NCI-H2196 treated with DMSO at 0.1 percent for 48 hours (cell line): ENCODE results near the gene SH3RF1.
A peak's percentile ranks its signal among the peaks of the same experiment; 100 is the strongest.

Experiments used
- DNase-seq: peaks from one replicate; lab custom pipeline; 2025; ENCODE audit not compliant: unreplicated experiment; lab: John Stamatoyannopoulos, UW

The SH3RF1 gene

DNA sequence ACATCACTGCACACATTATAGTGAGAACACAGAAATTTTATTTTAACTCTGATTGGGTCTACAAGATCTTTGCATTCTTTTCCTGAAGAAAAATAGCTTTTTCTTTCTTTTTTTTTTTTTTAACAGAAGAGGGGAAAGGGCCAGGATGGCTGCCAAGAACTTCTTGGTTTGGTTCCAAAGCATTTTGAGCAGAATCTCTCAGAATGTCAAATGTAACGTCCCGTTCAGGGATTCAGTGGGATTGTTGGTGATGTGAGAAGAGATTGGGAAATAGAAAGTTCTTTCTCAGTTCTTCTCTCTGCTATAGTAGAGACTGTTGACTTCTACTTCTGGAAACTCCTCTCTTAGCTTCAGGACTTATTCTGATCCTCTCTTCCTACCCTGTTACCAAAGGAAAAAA lies 189.8 kb downstream of the SH3RF1 start:
- no peak for DNase-seq

DNA sequence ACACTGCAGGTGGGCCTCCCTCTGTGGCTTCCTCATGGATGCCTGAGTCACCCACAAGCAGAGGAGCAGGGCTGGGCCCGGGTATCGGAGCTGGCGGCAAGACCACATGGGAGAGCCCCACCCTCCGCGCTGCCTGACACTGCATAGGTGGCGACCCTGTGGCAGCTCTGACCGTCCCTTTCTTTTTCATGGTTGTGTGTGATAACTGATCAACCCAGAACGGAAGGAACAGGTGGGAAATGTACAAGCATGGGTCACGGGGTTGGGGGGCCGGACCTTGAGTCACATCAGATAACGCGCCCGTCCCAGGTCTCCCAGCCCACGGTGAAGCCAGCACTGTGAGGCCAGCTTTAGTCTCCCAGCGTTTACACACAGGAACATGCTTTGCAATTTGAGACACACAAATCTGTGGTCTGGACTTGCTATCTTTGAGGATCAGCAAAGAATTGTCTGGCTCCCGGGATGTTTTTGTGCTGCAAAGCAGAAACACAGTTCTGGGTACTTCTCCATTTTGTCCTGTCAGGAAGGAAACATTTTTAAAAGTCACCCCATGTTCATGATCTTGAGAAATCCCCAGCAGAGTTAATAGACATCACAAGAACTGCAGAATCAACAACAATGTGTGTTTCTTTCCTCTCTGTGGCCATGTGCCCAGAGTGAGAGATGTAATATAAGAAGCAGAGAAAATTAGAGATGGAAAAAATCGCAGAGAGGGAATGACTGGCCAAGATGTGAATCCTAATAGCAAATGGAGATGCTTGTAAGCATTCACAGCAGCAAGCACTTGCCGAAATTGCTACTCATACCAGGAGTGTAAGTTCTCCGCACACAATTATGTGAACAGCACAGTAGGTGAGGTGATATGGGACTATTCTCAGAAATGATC lies 190.6 kb downstream of the SH3RF1 start:
- DNase-seq: no peak

DNA sequence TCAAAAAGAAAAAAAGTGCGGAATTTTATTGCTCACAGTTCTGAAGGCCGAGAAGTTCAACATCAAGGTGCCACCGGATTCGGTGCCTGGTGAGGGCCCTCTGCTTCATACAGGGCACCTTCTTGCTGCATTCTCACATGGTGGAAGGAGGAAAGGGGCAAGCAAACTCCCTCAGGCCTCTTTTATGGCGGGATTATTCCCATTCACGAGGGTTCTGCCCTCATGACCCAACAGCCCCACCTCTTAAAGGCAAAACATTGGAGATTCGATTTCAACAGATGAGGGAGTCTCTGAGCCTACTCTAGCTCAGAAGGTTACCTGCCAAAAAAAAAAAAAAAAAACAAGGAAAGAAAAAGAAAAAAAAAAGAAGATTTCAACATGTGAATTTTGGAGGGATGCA lies 196.6 kb downstream of the SH3RF1 start:
- DNase-seq: no peak

DNA sequence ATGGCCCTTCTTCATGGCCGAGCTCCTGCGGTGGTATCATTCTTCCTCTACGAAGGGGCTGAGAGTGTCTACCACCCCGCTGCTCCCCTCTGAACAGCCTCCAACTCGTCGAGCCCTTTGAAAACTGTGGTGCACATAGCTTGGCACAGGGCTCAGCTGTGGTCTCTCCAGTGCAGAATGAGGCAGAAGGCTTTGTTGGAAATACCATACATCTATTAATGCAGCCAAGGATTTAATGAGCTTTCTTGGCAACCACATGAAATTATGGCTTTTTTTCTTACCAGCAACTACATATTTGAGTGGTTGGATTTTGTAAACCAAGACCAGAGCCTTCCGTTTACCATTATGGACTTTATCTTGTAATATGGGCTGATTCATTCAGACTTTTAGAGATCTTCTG lies 199.0 kb downstream of the SH3RF1 start:
- DNase-seq: no peak

DNA sequence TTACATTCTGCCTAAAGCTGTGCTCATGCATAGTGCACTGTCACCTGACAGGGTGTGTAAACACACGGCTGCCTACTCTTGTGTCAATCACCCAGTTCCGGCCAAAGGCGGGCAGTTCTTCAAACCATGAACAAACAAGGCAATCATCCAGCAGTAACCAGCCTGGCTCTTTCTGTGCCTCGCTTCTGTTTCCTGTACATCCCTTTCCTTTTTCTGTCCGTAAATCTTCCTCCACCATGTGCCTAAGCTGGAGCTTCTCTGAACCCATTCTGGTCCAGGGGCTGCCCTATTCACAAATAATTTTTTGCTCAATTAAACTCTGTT lies 199.9 kb downstream of the SH3RF1 start:
- DNase-seq: no peak

DNA sequence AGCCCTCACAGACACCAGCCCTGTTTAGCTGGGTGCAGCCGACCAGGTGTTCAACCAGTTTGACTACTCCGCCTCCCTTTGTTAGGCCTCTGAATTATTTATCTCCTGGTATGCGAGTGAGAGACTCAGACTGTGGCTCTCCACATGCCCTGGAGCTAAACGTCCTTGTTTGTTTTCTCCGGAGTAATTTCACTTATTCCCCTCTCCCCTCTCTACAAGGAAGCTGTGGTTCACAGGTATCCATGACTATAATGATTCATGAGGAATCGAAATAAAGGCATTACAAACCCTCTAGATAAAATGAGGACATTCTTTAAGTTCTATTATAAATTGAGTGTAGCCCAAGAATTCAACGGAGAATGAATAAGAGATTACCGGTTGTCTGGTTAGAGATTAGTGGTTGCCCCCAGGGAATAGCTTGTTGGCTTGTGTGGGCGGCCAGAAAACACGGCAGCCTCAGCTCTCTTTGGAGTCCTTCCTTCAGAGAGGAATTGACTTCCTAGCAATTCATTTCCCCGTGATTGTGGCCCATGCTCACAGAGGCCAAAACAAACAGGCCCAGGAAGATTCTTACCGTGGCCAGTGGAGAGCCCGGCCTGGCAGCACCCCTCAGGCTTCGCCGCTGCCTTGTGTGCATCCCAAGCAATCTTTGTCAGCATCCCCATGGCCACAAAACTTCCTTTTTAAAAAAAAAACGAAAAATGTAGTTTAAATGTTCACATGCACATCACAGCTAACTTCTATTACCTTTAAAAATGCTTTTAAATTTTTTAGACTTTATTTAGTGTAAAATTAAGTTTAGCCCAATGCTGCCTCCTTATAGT lies 200.5 kb downstream of the SH3RF1 start:
- DNase-seq: peak; percentile 27

DNA sequence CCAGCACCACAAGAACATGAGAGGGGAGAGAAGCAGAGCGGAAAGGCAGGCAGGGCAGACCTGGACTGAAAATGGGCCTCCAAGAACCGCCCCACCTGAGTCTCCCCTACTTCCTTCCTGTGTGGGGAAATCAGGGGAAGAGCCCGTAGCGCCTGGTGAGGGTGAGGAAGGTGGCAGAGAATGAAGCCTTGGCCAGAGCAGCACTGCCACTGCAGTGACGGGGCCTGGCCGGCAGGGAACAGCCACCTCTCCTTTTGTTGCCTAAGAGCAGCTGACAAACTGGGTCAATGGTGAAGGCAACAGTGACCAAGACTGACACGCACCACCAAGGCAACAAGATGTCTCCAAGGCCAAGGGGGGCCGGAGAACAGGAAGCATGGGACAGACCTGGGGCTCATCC lies 202.3 kb downstream of the SH3RF1 start:
- no peak for DNase-seq

DNA sequence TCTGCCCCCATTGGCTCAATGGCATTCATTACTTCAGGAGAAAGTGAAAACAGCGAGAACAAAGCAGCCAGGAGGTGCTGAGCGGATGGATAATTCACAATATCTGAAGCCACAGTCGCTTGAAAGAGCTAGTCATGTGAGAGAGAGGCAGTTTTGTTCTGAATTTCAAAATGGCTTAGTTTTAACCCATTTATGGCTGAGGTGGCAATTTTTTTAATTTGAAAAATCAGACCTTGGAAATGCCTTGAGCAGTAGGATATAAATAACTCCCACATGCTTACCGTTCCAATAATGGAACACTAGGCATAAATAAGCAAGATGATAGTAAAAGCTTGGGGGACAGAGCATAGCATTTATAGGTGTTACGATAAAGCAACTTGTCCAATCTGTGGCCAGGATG lies 203.8 kb downstream of the SH3RF1 start:
- DNase-seq: no peak

DNA sequence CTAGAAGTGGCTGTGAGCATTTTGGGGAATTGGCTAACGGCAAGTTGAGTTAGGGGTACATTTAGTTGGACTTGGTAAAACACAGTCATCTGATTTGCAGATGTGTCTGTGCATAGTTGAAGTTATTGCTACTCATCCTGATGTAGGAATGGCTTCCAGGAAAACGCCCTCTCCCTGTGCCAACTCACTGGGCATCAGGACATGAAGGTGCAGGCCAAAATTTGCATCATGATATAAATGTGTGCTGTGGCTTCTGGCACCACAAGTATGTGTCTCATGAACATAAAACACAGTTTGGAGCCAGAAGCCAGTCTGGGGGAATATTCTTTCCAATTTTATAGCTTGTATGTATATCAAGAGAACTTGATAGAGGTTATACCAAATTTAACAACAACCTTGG lies 206.5 kb downstream of the SH3RF1 start:
- DNase-seq: no peak

DNA sequence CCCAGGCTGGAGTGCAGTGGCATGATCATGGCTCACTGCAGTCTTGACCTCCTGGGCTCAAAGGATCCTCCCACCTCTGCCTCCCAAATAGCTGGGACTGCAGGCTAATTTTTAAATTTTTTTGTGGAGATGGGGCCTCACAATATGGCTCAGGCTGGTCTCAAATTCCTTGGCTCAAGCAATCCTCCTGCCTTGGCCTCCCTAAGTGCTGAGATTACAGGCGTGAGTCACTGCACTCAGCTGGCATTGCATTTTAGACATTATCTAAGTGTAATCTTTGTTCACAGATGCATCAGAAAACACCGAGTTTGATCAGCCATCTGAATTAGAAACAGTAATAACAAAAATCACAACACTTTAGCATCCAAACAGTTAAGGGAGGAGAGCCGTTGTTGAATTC lies 207.3 kb downstream of the SH3RF1 start:
- no peak for DNase-seq

DNA sequence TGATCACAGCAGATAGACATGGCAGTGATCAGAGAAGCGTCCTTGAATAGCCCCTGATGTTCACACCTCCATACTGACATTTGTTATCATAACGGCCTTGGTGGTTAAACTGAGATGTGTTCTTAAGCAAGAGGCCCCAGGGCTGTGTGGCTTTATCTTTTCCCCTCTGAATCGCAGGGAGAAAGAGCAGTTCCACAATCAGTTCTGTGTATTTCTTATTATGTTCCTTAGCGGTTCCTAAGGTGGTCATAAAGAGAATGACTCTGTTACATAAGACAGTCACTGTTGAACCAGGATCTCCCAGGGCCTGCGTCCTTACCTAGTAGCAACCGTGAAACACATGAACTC lies 207.9 kb downstream of the SH3RF1 start:
- no peak for DNase-seq

DNA sequence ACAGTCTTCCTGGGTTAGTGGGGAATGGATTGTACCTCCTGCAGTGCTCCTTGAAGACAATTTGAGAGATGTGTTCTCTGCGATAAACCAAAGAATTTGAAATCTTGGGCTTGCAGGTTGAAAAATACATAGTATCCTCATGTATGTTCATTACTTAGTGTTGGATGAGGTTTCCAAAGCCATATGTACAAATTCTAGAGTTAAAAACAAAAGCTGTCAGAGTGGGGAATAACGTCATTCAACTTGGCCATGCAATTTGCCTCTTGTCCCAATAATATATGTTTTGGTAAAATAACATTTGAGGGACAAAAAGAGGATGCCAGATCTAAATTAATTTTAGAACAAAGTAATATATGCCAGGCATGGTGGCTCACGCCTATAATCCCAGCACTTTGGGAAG lies 209.4 kb downstream of the SH3RF1 start:
- no peak for DNase-seq

DNA sequence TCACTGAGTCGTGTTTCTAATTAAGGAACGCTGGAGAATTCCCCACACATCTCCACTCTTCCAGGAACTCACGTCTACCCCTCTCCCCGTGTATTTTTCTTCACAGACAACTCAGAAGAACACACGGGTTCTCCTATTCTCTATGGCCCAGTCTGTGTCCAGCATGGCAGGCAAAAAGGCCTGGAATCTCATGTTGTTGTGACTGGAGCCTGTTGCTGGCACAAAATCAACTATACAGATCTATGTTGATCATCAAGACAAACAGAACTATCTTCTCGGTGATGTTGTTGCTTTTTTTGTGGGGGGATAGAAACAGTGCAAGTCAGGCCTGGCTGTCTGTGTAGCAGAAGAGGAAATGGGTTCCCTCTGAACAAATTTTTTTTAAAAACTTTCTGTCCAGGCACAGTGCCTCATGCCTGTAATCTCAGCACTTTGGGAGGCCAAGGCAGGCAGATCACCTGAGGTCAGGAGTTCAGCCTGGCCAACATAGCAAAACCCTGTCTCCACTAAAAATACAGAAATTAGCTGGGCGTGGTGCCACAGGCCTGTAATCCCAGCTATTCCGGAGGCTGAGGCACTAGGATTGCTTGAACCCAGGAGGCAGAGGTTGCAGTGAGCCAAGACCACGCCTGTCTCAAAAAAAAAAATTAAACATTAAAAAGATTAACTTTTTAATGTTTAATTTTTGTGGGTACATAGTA lies 210.2 kb downstream of the SH3RF1 start:
- DNase-seq: no peak

DNA sequence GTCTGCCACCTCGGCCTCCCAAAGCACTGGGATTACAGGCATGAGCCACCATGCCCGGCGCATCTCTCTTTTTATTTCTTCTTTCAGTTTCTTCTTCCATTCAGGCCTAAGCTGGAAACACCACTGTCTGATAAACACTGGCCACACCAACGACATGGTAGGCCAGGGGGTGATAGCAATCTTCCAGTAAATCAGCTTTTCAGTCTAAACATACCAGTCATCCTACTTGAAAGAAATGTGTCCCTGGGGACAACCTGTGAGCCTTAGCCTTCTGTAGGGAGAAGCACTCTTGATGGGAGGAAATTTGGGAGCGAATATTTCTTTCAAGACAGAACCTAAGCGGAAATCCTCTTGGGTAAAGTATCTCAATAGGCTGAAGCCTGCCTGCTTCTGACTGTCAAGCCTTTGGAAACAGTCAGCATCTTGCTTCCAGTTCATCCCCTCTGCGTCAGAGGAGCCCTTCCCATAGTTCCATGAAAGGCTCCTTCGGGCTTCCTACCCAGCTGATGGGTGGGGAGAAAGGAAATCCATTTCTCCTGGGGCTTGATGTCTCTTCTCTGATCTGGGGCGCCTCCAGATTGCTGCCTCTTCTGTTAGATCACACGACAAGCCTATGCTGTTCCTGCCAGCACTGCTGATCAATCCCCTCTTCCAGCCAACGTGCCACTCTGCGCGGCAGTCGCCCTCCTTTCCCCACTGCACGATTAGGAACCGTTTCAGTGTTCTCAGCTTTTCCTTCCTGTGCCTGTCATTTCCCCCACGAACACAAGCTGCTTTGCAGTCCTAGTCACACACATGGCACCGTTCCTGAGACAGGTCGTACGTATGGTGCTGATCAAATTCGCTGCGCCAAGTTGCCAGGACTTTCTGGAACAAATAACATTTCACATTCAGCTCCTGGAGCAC lies 211.2 kb downstream of the SH3RF1 start:
- DNase-seq: no peak

DNA sequence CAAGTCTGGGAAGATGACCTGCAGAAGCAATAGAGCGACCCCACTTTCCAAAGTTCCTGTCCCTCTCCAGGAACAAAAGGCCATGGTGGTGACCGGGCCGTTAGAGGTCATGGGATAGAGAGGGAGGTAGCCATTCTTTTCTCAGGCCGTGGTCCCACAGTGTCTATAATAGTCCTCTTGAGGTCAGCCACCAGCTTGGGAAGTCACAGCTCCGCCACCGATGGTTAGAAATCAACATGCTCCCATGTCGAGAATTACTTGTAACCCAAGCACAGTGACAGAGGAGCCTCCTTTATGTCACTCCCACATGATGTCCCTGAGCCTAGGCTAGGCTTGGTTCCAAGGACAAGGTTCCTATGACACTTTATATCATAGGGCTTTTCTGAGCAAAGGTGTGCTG lies 212.4 kb downstream of the SH3RF1 start:
- no peak for DNase-seq

DNA sequence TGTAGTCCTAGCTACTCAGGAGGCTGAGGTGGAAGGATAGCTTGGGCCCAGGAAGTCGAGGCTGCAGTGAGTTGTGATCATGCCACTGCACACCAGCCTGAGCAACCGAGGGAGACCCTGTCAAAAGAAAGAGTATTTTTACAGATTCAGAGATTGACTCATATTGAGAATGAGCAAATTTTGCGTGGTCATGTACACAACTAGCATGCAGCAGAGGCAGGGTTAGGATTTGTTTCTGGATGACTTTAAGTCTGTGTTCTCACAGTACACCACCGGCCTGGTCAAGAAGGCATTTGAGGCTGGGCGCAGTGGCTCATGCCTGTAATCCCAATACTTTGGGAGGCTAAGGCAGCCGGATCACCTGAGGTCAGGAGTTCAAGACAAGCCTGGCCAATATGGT lies 215.9 kb downstream of the SH3RF1 start:
- DNase-seq: no peak

DNA sequence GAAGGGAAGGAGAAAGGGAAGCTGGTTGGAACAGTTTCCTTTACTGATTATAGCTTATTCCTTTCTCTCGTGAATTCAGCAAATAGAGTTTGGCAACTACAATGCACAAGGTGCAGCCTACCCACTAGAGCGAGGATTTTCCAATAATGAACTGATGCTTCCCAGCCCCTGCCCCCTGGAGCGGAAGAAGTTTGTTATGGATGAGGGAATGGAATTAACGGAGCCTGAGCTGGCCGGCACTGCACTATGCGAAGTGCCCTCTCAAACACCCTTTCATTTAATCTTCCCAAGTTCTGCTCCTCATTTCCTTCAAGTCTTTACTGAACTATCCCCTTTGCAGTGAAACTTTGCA lies 218.2 kb downstream of the SH3RF1 start:
- no peak for DNase-seq

DNA sequence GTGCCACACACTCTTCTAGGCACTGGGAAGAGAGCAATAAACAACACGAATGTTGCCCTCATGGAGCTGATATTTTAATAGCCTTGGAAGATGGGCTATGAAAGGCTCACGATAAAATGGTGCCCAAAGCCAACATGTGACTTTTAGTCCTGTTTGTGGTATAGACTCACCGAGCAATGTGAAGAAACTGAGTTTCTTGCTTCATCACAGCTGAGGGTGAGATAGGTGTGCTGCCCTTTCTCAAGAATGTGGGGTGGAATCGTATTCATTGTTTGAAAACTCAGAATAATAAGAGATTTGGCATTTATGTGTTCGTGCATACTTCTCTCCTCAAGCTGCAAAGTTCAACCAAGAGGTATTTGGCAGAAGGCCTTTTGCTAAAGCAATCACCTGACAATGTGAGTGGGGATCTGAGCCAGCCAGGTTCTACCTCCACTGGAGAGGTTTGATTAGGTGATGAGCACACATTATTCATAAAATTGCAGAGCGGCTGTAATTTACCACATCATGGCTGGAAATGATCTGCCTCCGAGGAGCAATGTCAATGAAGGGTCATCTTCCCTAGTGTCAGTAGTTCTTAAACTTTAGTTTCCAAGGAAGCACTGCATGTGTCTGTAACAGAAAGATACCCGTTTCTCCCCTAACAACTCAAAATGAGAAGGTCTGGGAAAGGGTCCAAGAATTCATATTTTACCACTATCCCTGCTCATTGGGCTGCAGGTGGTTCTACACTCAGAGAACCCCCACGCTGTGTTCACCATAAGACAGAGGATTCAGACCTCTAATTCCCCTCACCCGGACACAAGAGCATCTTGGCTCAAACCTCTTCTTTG lies 218.8 kb downstream of the SH3RF1 start:
- DNase-seq: no peak

DNA sequence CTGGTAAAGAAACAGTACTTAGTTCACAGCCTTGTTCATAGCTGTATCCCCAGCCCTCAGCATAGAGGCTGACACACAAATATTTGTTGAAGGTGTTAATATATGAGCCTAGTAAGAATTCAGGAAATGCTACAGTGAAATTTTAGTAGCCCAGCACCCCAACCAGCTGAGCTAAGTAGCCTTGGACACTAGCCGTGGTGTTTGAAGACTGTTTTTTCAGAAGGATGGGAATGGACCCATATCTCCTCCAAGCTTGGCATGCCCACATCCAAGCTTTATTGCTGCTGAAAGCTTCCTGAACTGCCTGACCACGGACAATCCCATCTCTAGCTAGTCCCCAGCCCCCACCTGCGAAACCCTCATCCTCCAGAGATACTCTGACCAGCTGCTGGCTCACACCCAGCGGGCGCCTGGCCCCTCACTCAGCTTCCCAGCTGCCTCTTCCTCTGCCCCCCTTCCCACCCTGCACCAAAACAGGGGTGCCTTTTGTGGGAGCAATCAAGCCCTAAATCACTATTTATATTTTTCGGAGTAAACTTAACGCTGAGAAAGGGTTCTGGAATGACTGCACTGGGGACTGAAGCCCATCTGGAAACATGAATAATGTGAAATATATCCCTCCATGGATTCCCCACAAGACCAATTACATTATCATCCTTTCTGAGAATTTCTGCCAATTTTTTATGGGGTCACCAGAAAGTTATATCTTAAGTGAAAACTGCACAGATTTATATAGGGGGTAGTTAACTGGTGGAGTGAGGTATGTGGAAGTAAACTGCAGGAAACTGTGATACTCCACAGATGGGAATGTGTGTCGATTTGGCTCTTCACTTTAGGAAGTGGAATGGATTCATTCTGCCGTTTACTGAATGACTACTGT lies 219.6 kb downstream of the SH3RF1 start:
- no peak for DNase-seq
